HL-60 (cell line): ENCODE results near the gene SLC24A3.

Experiments used
- CTCF ChIP-seq: IDR thresholded peaks from one replicate; pipeline ENCODE4 v1.5.1; 2011; ENCODE audit warnings: low read length, control low read depth, inconsistent platforms; ENCODE audit not compliant: insufficient read depth
- GABPA ChIP-seq: IDR thresholded peaks from 2 replicates; pipeline ENCODE4 v1.6.1; 2012; ENCODE audit warnings: low read depth
- POLR2AphosphoS5 ChIP-seq: IDR thresholded peaks from 2 replicates; pipeline ENCODE4 v1.6.1; 2012; ENCODE audit warnings: low read depth
- REST ChIP-seq: IDR thresholded peaks from 2 replicates; pipeline ENCODE4 v1.6.1; 2012; ENCODE audit warnings: low read depth; ENCODE audit not compliant: insufficient replicate concordance
- SPI1 ChIP-seq: IDR thresholded peaks from 2 replicates; pipeline ENCODE4 v1.6.1; 2012; ENCODE audit warnings: low read depth, mild to moderate bottlenecking, borderline replicate concordance

GRCh38 chr20:19628570-19629134, 416.2 kb downstream of the SLC24A3 start:
- TF ChIP-seq CTCF (peak; percentile 79), POLR2AphosphoS5 (no peak), REST (no peak), SPI1 (no peak), GABPA (no peak)
